ENCODE data around the gene KCTD16.

Gene KCTD16

GRCh38 chr5:144374637-144375036, 204.0 kb downstream of the KCTD16 start (continued):
- TF ChIP-seq, protein P1, sequence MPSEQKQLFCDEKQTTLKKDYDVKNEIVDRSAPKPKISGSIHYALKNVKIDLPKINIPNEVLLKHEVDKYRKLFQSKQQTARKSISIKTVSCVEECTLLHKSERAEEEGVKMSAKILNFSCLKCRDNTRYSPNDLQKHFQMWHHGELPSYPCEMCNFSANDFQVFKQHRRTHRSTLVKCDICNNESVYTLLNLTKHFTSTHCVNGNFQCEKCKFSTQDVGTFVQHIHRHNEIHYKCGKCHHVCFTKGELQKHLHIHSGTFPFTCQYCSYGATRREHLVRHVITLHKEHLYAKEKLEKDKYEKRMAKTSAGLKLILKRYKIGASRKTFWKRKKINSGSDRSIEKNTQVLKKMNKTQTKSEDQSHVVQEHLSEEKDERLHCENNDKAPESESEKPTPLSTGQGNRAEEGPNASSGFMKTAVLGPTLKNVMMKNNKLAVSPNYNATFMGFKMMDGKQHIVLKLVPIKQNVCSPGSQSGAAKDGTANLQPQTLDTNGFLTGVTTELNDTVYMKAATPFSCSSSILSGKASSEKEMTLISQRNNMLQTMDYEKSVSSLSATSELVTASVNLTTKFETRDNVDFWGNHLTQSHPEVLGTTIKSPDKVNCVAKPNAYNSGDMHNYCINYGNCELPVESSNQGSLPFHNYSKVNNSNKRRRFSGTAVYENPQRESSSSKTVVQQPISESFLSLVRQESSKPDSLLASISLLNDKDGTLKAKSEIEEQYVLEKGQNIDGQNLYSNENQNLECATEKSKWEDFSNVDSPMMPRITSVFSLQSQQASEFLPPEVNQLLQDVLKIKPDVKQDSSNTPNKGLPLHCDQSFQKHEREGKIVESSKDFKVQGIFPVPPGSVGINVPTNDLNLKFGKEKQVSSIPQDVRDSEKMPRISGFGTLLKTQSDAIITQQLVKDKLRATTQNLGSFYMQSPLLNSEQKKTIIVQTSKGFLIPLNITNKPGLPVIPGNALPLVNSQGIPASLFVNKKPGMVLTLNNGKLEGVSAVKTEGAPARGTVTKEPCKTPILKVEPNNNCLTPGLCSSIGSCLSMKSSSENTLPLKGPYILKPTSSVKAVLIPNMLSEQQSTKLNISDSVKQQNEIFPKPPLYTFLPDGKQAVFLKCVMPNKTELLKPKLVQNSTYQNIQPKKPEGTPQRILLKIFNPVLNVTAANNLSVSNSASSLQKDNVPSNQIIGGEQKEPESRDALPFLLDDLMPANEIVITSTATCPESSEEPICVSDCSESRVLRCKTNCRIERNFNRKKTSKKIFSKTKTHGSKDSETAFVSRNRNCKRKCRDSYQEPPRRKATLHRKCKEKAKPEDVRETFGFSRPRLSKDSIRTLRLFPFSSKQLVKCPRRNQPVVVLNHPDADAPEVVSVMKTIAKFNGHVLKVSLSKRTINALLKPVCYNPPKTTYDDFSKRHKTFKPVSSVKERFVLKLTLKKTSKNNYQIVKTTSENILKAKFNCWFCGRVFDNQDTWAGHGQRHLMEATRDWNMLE (tag by site-specific recombination; conservative IDR thresholded peaks at IDR 0.05; ENCODE audit: low read depth) = no peak
- TF ChIP-seq ZSCAN16 (tag by site-specific recombination; IDR thresholded peaks at IDR 0.05) (no peak), ZXDB (tag by site-specific recombination; IDR thresholded peaks at IDR 0.05) (no peak), ZNF555 (tag by site-specific recombination; conservative IDR thresholded peaks at IDR 0.05) (no peak), ZNF174 (tag by site-specific recombination; IDR thresholded peaks at IDR 0.05) (no peak), GLIS1 (tag by site-specific recombination; IDR thresholded peaks at IDR 0.05) (no peak), SCRT2 (tag by site-specific recombination; IDR thresholded peaks at IDR 0.05) (no peak), ZNF366 (tag by site-specific recombination; conservative IDR thresholded peaks at IDR 0.05) (no peak), ZNF548 (tag by site-specific recombination; IDR thresholded peaks at IDR 0.05) (no peak), ZNF558 (tag by site-specific recombination; IDR thresholded peaks at IDR 0.05) (no peak), ZNF362 (tag by site-specific recombination; IDR thresholded peaks at IDR 0.05) (no peak), ZNF37A (tag by site-specific recombination; IDR thresholded peaks at IDR 0.05) (no peak), ZBTB20 (tag by site-specific recombination; IDR thresholded peaks at IDR 0.05) (no peak), ZBTB6 (tag by site-specific recombination; IDR thresholded peaks at IDR 0.05) (no peak)

DNA sequence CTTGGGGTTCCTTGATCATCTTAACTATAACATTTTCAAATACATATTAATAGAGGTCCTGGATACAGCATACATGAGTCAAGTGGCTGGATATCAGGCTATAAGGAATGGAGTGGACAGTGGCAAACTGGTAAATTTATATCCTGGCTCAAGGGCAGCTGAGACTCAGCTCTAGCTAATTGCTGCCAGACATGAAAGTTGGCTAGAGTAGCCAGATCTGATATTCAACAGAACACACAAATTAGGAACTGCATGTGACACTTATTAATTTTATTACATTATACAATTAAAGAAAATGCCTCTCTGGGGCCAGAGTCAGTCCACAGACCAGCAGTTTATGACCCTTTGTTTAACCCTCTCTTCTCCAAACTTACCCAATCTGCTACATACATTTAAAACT, 206.5 kb downstream of the KCTD16 start:
- CTCF ChIA-PET = no interaction called here
- H3K27ac ChIP-seq (ENCODE audit: extremely low read depth, low read depth, low read length) = no peak overlapping the region
- POLR2A ChIA-PET = no interaction called here
- H3K4me3 ChIP-seq (ENCODE audit: low read depth, low read length) = no peak overlapping the region
- H3K4me1 ChIP-seq (ENCODE audit: control insufficient read depth, insufficient read depth, low read length) = no peaks in the 10 kb centered on the region
- H3K9me3 ChIP-seq (ENCODE audit: control insufficient read depth, insufficient read depth, low read depth, low read length) = no peaks in the 10 kb centered on the region
- no peaks in the 10 kb centered on the region for H3K36me3 ChIP-seq (ENCODE audit: control insufficient read depth in 2 of 2, insufficient read depth in 1 of 2, low read length in 2 of 2)
- no peak for TF ChIP-seq HOXC10 (CRISPR knock-in tag; IDR thresholded peaks at IDR 0.05)
- TF ChIP-seq BCL11A (tag by site-specific recombination; IDR thresholded peaks at IDR 0.05; ENCODE audit: low read depth) = no peak
- no peak for TF ChIP-seq ZNF169 (tag by site-specific recombination; IDR thresholded peaks at IDR 0.05)
- TF ChIP-seq, protein P2, sequence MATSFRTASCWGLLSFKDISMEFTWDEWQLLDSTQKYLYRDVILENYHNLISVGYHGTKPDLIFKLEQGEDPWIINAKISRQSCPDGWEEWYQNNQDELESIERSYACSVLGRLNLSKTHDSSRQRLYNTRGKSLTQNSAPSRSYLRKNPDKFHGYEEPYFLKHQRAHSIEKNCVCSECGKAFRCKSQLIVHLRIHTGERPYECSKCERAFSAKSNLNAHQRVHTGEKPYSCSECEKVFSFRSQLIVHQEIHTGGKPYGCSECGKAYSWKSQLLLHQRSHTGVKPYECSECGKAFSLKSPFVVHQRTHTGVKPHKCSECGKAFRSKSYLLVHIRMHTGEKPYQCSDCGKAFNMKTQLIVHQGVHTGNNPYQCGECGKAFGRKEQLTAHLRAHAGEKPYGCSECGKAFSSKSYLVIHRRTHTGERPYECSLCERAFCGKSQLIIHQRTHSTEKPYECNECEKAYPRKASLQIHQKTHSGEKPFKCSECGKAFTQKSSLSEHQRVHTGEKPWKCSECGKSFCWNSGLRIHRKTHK (tag by site-specific recombination; IDR thresholded peaks at IDR 0.05) = no peak
- TF ChIP-seq ZNF785 (tag by site-specific recombination; IDR thresholded peaks at IDR 0.05) = no peak
- no peak for TF ChIP-seq ZNF521 (tag by site-specific recombination; IDR thresholded peaks at IDR 0.05)
- TF ChIP-seq ZNF221 (tag by site-specific recombination; IDR thresholded peaks at IDR 0.05; ENCODE audit: borderline replicate concordance) = no peak
- TF ChIP-seq ZNF544 (tag by site-specific recombination; IDR thresholded peaks at IDR 0.05) = no peak
- TF ChIP-seq ZNF843 (tag by site-specific recombination; IDR thresholded peaks at IDR 0.05) = no peak
- no peak for TF ChIP-seq ZNF398 (tag by site-specific recombination; IDR thresholded peaks at IDR 0.05)
- TF ChIP-seq YY2 (tag by site-specific recombination; IDR thresholded peaks at IDR 0.05) = no peak
- TF ChIP-seq ZNF354C (tag by site-specific recombination; IDR thresholded peaks at IDR 0.05; ENCODE audit: borderline replicate concordance, low read depth) = no peak
- no peak for TF ChIP-seq ZNF530 (tag by site-specific recombination; IDR thresholded peaks at IDR 0.05; ENCODE audit: low read depth)
- TF ChIP-seq GLI4 (tag by site-specific recombination; IDR thresholded peaks at IDR 0.05) = no peak
- TF ChIP-seq KLF16 (tag by site-specific recombination; IDR thresholded peaks at IDR 0.05) = no peak
